NK-92 (cell line): ENCODE data around the gene SLC25A22.

Source experiments
- DNase-seq: peaks from one replicate; lab custom pipeline; 2025; ENCODE audit not compliant: unreplicated experiment; lab: John Stamatoyannopoulos, UW

The SLC25A22 gene

DNA sequence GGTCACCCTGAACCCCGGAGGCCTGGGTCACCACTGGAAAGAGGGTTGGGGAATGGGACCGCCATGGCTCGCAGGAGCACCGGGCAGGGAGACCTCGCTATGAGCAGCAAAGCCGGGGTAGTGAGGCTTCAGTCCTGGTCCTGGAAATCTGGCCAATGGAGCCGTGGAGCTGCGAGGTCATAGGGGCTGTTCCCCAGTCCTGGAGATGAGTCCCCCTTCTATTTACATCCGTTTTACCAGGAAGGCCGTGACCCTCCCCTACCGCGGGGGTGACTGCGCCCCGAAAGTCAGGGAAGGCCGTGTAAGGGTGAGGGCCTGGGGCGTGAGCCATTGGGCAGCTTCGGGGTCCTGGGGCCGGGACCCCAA is 6.5 kb upstream of the SLC25A22 start:
- DNase-seq = no peak

- DNase-seq = no peak
Measured at GRCh38 chr11:803770-804598, 5.9 kb upstream of the SLC25A22 start.

DNA sequence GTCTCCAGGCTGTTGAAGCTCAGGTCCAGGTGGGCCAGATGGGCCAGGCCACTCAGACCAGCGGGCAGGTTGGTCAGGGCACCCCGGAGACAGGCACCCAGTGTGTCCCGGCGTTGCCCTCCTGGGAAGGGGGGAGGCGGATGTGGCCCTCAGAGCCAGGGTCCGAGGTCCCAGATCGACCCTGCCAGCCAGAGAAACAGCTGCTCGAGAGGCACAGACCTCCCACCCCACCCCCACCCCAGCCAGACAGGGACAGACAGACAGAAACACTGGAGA is 5.3 kb upstream of the SLC25A22 start:
- DNase-seq = no peak

DNA sequence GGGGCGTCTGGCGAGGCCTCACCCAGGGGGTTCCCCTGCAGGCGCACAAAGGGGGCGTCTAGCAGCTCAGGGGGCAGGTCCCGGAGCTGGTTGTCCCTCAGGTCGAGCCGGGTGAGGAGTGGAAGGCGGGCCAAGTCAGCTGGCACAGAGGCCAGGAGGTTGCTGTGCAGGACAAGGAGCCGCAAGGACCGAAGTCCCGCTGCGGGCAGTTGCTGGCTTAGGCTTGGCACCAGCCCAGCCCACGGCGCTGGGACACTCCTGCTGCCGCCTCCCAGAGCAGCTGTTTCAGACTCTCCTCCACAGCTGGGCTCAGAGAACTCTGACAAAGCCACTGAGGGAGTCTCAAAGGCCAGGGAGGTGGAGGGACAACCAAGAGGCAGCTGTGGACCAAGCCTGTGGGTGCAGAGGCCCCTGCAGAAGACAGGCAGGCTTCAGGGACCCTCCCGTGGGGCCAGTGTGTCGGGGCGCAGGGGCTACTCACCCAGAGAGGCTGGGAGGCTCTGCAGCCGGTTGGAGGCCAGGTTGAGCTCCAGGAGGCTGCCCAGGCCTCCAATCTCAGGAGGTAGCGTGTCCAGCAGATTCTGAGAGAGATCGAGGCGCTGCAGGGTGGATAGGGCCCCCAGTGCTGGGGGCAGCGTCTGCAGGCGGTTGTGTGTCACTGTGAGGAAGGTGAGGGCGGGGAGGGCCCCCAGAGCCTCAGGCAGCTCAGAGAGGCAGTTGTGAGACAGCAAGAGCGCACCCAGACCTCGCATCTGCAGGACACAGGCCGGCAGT is 4.8 kb upstream of the SLC25A22 start:
- DNase-seq = no peak

GRCh38 chr11:802018-802617 is 4.0 kb upstream of the SLC25A22 start:
- no peak for DNase-seq

DNA sequence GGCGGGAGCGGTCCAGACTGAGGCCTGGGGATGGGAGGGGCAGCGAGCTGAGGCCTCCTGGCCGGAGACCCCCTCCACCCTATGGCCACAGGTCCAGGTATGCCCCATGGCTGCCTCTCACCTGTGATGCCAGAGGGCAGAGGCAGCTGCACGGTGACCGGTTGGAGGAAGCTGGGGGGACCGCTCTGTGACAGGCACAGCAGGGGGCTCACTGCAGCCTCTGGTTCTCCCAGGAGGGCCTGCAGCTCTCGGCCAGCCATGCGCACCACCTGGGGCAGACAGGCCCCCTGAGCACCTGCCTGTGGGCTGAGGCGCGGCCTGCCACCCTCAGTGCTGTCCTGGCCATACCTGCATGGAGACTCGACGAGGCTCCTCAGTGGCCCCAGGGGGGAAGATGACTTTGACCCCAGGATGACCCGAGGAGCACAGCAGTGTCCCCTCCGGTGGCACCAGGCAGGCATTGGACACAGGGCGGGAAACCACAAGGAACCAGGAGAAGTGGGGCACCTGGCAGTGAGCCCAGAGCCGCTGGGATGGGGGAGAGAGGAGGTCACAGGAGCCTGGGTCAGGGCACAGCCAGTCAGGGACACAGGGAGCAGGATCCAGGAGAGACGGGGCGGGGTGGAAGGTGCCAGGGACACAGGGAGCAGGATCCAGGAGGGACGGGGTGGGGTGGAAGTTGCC is 3.2 kb upstream of the SLC25A22 start:
- DNase-seq = no peak

DNA sequence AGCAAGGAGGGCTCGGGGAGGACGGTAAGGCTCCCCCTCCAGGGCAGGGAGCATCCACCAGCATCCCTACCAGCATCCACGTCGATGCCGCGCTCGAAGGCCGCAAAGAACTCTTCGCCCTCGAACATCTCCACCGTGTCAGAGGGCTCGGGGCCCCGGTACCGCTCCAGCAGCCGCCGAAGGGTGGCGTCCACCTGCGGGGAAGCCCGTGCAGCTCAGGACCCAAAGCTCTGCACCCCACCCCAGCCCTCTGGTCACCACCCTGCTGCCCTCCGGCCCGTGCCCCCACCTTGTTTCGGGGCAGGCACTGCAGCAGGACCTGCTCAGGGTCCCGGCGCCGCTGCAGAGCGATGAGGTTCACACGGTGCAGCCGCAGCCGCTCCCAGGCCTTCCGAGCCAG is 2.4 kb upstream of the SLC25A22 start:
- no peak for DNase-seq

- no peak for DNase-seq
Measured at GRCh38 chr11:799641-800316, 1.7 kb upstream of the SLC25A22 start.

DNA sequence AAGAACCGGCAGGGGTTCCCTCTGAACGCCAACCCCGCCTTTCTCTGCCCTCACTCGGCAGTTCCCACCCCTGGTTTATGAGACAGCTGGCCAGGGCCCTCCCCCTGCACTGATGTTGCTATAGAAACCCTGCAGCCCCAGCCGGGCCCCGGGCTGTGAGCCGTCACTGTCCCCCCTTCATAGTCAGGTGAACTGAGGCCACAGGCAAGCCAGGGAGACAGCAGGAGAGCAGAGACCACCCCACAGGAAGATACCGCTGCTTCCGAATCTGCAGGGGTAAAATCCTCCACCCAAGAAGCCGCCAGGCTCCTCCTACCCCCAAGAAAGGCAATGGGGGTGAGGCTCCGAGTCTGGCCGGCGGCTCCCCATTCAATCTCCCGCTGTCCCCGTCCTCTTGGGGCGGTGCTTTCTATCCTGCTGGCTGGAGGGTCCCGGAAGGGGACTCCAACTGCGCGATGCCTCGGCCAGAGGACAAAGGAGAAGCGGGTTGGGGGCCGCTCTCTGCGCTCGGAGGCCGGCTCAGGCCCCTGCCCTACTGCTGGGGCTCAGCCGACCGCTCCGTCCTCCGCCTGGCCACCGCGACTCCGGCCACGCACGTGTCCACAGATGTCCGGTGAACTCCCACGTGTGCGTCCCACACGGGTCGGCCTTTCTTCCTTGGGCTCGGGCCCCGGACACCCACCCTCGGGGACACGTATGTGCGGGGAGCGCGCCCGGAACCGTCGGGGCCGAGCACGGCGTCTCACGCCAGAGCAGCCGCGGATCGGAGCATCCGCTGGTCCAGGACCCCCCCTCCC is 587 bp downstream of the SLC25A22 start:
- no peak for DNase-seq

- DNase-seq = no peak
Measured at GRCh38 chr11:796565-797295, 1.4 kb downstream of the SLC25A22 start.

- DNase-seq = peak; percentile 38
Measured at GRCh38 chr11:795634-796564, 2.2 kb downstream of the SLC25A22 start.

DNA sequence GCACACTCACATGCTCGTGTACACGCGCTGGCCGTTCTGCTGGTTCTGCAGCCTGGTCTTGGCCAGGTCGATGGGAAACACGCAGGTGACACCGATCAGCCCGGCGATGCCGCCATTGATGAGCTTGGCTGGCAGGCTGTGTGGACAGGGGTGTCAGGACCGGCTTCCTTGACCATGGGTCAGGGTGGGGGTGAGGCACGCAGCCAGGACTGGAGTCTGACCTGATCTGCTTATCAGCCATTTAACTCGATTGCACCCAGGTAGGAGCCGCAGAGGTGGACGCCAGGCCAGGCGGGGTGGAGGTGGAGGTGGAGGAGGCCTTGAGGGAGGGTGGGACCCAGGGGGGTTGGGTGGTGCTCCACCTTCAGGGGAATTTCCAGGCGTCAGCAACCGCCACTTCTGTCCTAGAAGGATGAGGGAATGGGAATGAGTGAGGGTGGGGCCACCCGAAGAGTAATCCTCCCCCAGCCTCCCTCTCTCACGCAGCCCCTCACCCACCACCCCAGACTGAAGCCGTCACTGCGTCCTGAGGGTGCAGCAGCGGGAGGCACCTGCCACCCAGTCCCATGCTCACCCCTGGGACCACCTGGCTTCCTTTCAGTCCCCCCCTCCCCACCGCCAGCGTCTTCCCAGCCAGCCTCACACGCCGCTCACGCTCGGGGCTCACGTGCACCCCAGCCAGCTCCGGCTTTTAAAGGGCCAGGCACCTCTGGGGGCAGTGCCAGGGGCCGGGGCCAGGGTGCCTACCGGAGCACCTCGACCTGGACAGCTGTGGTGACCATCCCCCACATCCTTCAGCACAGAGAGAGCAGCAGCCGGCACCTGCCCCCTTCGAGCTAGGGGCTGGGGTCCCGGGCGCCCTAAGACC is 3.1 kb downstream of the SLC25A22 start:
- no peak for DNase-seq

- no peak for DNase-seq
Measured at GRCh38 chr11:794013-794765, 3.9 kb downstream of the SLC25A22 start.

DNA sequence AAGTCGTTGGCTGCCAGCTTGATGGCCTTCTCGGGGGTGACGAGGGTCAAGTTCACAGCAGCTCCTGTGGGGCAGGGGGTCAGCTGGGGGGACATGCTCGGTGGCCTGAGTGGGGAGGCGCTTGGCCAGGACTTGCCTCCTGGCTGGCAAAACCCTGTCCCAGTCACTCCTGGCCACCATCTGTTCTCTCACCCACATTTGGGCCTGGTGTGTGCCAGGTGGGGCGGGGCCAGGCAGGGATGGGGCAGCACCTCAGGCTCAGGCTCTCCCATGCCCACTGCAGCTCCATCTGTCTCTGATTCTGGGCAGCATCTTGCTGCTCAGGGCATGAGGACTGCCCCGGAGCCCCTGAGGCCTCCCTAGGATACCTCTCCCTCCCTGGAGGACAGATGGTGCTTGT is 4.5 kb downstream of the SLC25A22 start:
- no peak for DNase-seq

DNA sequence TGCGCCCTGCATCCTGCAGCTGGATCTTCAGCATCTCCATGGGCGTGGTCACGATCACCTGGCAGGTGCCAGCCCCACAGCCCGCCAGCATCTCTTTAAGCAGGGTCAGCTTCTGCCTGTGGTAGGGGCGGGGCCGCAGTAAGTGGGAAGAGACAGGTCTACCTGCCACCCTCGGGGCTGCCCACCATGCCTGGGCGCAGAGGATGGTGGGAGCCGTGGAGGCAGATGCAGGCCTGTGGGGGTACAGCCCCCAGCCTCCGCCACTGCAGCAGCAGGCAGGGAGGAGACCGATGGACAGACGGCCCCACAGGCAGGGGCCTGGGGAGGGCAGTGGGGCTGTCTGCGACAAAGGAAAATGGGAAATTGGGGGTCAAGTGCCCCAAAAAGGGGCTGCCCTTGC is 5.2 kb downstream of the SLC25A22 start:
- DNase-seq = no peak

DNA sequence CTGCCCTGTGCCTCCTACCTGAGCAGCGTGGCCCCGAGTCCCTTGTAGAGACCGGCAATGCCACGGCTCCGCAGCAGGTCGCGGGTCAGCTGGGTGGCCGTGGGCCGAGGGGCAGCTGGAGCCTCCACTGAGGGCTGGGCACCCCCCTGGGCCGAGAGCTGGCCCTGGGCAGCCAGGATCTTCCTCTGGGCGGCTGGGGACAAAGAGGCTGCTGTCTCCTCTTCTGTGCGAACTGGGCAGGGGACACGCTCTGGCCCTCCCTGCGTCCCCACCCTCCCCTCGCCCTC is 5.6 kb downstream of the SLC25A22 start:
- no peak for DNase-seq
